Measurements from ENCODE around the gene RHBDD1. TPM values are rescaled to one million over a fixed set of nuclear protein-coding genes. Genes with fewer than 3 reads are reported as not detected.

The RHBDD1 gene
- total and polyA plus RNA-seq, 2 donors (not counting 1 experiment from before 2014, with no cell fraction given): 21.2 to 128 TPM

GRCh38 chr2:226850024-226850423 is 14.2 kb downstream of the RHBDD1 start:
- TF ChIP-seq EZH2 (IDR thresholded peaks at IDR 0.05; ENCODE audit: borderline replicate concordance, insufficient read depth, low read depth, low read length, poor library complexity, severe bottlenecking) (no peak), CTCF (IDR thresholded peaks at IDR 0.05) (no peak)
- no peaks in the 10 kb centered on the region for H3K27me3 ChIP-seq (replicated peaks in 1 of 4; ENCODE audit: control extremely low read depth in 1 of 4, control insufficient read depth in 3 of 4, insufficient read depth in 4 of 4, low read length in 3 of 4)
- H3K4me1 Mint-ChIP-seq: peaks cover 28% of the 10 kb centered on the region
- no peak overlapping the region for H3K27ac Mint-ChIP-seq
- ATAC-seq (ENCODE audit: low read depth) (no peak), DNase-seq (no peak)
- H4K20me1 ChIP-seq (ENCODE audit: control insufficient read depth, insufficient read depth, low read length, poor library complexity, severe bottlenecking): peaks cover 9% of the 10 kb centered on the region
- peaks cover 94% of the 10 kb centered on the region for H3K79me2 ChIP-seq (ENCODE audit: control insufficient read depth, insufficient read depth, low read length)
- no peak overlapping the region for H3K4me3 ChIP-seq (ENCODE audit: control extremely low read depth in 1 of 5, extremely low read depth in 1 of 5, insufficient read depth in 1 of 5, low read depth in 2 of 5, low read length in 4 of 5)
- no CpG with 5 or more reads among the region's 5 CpGs for WGBS (ENCODE audit: insufficient coverage)
- no peak overlapping the region for H3K27ac ChIP-seq (ENCODE audit: low read length in 2 of 2)
- H3K36me3 ChIP-seq (replicated peaks in 1 of 2; ENCODE audit: control extremely low read depth in 1 of 2, control insufficient read depth in 1 of 2, extremely low read depth in 1 of 2, insufficient read depth in 2 of 2, low read length in 1 of 2): peaks cover 1 to 11% of the 10 kb centered on the region in 2 experiments
- H3K27me3 Mint-ChIP-seq: no peaks in the 10 kb centered on the region
- H3K9ac ChIP-seq (ENCODE audit: low read length): no peak overlapping the region
- H3K4me2 ChIP-seq (replicated peaks; ENCODE audit: low read depth, low read length, poor library complexity, severe bottlenecking): no peak overlapping the region
- ChIA-PET CTCF (no interaction called here), POLR2A (no interaction called here)
- H3K4me3 Mint-ChIP-seq: no peak overlapping the region
- H3K4me1 ChIP-seq (ENCODE audit: control insufficient read depth in 2 of 2, insufficient read depth in 2 of 2, low read length in 2 of 2): peaks cover 18 to 24% of the 10 kb centered on the region in 2 donors
- peaks cover 2% of the 10 kb centered on the region for H3K9me3 Mint-ChIP-seq (ENCODE audit: insufficient read depth)
- H3K9me3 ChIP-seq (ENCODE audit: control extremely low read depth in 1 of 3, control insufficient read depth in 2 of 3, insufficient read depth in 1 of 3, low read length in 2 of 3): no peaks in the 10 kb centered on the region
- no peak overlapping the region for H2AFZ ChIP-seq (ENCODE audit: insufficient read depth, low read depth, low read length, poor library complexity, severe bottlenecking)
- intact Hi-C loops (cut with micrococcal nuclease): no loop called here

GRCh38 chr2:226855787-226856186 is 19.9 kb downstream of the RHBDD1 start:
- H3K36me3 ChIP-seq (replicated peaks in 1 of 2; ENCODE audit: control extremely low read depth in 1 of 2, control insufficient read depth in 1 of 2, extremely low read depth in 1 of 2, insufficient read depth in 2 of 2, low read length in 1 of 2): peaks cover 0 to 4% of the 10 kb centered on the region in 2 experiments
- H3K79me2 ChIP-seq (ENCODE audit: control insufficient read depth, insufficient read depth, low read length): peaks cover 78% of the 10 kb centered on the region
- Mint-ChIP-seq H3K27me3 (no peaks in the 10 kb centered on the region), H3K27ac (no peak overlapping the region), H3K4me1 (peaks cover 30% of the 10 kb centered on the region), H3K4me3 (no peak overlapping the region), H3K9me3 (ENCODE audit: insufficient read depth) (peaks cover 2% of the 10 kb centered on the region)
- H4K20me1 ChIP-seq (ENCODE audit: control insufficient read depth, insufficient read depth, low read length, poor library complexity, severe bottlenecking): peaks cover 24% of the 10 kb centered on the region
- CTCF ChIA-PET: interaction anchor here (1.1 kb wide), 1 partner anchor 10 kb away, joined by 5 read pairs; no protein-coding TSS in a partner anchor
- H3K9me3 ChIP-seq (ENCODE audit: control extremely low read depth in 1 of 3, control insufficient read depth in 2 of 3, insufficient read depth in 1 of 3, low read length in 2 of 3): no peaks in the 10 kb centered on the region
- no peak for DNase-seq
- no peak overlapping the region for H2AFZ ChIP-seq (ENCODE audit: insufficient read depth, low read depth, low read length, poor library complexity, severe bottlenecking)
- intact Hi-C loops (cut with micrococcal nuclease): no loop called here
- no peak overlapping the region for H3K4me3 ChIP-seq (ENCODE audit: control extremely low read depth in 1 of 5, extremely low read depth in 1 of 5, insufficient read depth in 1 of 5, low read depth in 2 of 5, low read length in 4 of 5)
- no CpG with 5 or more reads among the region's 2 CpGs for WGBS (ENCODE audit: insufficient coverage)
- peaks cover 0 to 4% of the 10 kb centered on the region in 2 donors for H3K4me1 ChIP-seq (ENCODE audit: control insufficient read depth in 2 of 2, insufficient read depth in 2 of 2, low read length in 2 of 2)
- no peak overlapping the region for H3K4me2 ChIP-seq (replicated peaks; ENCODE audit: low read depth, low read length, poor library complexity, severe bottlenecking)
- ATAC-seq (ENCODE audit: low read depth): no peak
- H3K27me3 ChIP-seq (replicated peaks in 1 of 4; ENCODE audit: control extremely low read depth in 1 of 4, control insufficient read depth in 3 of 4, insufficient read depth in 4 of 4, low read length in 3 of 4): no peaks in the 10 kb centered on the region
- TF ChIP-seq EZH2 (IDR thresholded peaks at IDR 0.05; ENCODE audit: borderline replicate concordance, insufficient read depth, low read depth, low read length, poor library complexity, severe bottlenecking): no peak
- no peak for TF ChIP-seq CTCF (IDR thresholded peaks at IDR 0.05)
- no peak overlapping the region for H3K27ac ChIP-seq (ENCODE audit: low read length in 2 of 2)
- POLR2A ChIA-PET: no interaction called here
- no peak overlapping the region for H3K9ac ChIP-seq (ENCODE audit: low read length)
